Stimulated activated CD4-positive, alpha-beta T cell treated with anti-CD3 and anti-CD28 coated beads, TNF-alpha, amount 100 ng/mL, for 1 hour (primary cell): ENCODE measurements around the gene IL1R2.
"Not testable (repeated sequence)": the region's sequence is repeated elsewhere in the genome, so short reads cannot be mapped to it uniquely, and the experiment has no call there.

Source experiments
- DNase-seq, 3 donors: peaks; one replicate each; pipeline ENCODE4 v3.0.0-alpha.2; 2020; ENCODE audit warnings: low read depth in 3 of 3, low spot score in 1 of 3

Gene IL1R2

DNA sequence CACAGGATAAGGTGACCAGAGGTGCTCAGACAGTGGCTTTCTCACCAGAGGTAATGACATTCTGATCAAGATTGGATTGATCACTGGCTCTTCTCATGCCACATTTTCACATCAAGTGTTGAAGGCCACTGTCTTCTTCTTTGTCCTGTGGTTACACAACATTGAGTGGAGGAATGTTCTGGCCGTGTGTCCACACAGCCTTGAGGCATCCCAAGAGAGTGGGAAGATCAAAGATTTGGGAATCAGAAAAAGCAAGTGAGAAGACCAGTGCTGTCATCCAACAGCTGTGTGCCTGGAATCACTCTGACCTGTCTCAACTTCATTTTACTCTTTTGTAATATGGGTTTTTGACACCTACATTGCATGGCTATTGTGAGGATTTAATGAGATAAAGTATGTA, 67.4 kb downstream of the IL1R2 start:
- no peak for DNase-seq

DNA sequence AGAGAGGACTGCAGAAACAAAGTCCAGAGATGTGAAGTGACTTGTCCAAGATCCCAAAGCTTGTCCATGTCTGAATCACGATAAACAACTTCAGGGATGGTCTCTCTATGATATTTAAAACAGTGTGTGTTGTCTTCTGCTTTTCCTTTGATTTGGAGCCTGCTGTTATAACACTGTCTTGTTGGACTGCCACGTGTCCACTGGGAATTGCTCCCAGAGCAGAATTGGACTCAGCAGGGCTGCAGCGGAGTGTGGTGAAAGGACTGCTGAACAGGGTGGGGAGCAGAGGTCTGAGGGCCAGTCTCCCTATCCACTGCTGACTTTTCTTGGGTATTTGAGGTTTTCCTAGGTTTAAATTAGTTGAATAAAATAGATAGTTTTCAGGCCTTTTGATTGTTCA, 68.3 kb downstream of the IL1R2 start:
- DNase-seq = no peak

DNA sequence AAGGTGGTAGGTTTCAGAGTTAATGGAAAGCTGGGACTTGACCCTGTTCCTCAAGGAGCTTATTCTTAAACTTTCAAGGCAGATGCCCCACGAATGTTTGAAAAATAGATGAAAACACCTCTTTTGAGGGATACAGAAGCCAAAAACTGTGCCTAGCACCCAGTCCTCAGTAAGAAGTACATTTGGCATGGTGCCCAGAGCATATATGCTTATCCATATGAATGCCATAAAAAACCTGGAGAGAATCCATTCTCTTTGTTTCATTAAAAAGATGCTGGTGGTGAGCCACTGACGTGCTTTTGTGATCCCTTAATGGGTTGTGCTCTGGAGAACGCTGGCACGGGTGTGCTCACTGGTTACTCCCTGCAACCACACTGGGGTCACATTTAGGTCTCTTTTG, 69.0 kb downstream of the IL1R2 start:
- DNase-seq = no peak

DNA sequence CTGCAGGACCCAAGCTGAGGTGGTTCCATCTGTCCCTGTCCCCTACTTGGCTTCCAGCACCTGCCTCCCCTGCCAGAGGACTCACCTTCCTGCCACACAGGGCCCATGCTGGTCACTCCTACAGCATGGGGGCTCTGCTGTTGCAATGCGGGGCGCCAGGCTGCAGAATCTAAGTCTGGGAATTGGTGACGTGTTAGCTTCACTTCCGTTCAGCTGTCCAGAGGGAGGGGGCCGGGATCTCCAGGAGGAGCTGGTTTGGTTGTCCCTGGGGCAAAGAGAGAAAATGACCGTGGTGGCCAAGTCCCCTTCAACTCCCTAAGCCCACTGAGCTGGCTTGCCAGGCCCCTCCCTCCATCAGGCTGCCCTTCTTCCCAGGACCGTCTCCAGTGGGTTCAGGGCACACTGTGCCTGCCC, 69.5 kb downstream of the IL1R2 start:
- no peak for DNase-seq

DNA sequence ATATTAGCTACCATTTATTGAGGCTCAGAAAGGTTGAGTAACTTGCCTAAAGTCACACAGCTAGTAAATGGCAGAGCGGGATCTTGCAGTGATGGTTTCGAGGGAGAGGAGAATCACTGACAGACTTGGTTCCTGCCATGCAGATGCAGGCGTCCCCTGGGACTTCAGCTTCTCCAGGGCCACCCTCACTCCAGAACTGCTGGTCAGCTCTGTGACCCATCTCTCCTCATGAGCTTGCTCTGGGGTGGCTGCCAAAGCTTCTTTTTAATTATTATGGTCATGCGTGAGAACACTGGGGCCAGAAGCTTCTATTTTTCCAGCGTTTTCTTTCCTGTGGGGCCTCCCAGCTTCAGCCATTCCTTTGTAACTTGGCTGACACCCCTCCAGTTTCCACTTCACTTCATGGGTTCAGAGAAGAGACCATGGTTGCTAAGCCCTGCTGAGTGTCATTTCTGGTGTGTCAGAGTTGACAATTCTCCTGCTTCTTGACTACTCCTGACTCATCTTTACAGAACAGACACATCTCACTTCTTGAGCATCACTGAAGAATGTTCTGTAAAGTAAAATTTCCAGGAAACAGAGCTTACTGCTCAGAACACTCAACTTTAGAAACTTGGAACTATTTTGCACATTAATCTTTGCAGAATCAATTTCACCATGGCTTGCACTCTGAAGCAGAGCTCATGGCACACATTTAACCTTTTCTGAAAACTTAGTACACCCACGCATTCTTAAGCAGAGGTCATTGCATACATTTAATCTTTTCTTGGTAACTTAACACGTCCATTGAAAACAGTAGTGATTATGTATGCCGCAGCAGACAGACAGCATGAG, 70.4 kb downstream of the IL1R2 start:
- no peak for DNase-seq

DNA sequence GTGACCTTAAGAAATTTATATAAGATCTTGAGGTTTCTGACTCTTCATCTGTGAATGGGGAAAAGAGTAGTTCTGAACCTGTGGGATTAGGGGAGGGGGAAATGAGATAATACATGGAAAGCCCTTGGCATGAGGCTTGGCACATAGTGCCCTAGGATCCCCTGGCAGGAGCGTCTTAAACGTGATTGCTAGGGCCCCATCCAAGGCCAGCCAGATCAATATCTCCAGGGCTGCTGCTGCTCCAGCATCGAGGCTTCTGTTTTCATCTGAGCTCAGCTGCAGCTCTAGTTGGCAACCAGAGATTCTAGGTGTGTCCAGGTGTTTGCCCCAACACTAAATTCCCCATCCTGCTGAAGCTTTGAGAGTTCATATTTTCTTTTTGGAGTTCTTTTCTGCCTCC, 71.0 kb downstream of the IL1R2 start:
- no peak for DNase-seq

DNA sequence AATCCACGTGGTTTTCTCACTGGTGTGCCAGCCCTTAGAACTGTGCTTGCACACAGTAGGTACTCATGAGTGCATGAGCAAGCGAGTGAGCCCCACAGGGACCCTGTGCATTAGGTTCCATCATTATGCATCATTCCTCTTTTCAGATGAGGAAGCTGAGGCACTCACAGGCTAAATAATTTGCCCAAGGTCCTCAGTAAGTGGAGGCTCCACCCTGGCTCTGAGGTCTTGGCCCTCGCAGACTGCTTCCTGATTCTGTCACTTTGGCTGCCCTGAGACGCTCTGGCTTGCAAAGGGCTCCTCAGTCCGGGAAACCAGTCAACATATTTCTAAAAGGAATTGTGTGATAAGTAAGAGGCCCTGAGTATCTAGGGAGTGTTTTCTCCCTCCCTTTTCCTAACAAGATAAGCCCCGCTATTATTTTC, 71.7 kb downstream of the IL1R2 start:
- DNase-seq = no peak

DNA sequence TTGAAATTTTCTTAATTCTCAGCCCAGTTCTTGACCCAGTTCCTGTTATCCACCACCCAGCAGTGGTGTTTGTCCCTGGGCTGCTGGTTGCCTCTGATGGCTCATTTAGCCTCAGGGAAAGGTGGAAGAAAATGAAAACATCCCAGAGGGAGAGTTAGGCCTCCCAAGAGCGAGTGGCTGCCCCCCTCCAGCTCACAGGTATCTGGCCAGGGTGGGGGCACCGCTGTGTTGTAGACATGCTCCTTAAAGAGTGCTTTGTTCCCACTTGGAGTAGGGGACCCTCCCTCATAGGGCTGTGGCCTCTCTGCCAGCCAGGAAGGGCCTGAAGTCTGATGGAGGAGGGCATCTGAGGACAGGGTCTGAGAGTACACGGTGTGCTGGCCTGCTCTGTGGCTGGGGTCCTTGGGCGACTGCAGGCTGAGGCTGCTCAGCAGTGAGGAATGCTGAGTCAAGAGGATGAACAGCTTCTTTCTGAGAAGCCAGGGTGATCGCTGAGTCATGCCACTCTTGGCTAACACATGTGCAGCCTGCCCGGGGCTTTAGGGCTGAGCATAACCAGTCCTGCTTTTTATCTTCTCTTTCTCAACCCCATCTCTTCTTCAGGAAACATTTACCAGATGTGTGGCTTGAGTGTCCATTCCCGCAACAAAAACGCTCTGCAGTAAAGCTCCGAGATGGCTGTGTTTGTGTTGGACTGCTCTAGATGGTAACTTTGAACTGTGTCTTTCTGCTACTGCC, 72.3 kb downstream of the IL1R2 start:
- DNase-seq = peak in 1 of 3 donors; percentile 18

DNA sequence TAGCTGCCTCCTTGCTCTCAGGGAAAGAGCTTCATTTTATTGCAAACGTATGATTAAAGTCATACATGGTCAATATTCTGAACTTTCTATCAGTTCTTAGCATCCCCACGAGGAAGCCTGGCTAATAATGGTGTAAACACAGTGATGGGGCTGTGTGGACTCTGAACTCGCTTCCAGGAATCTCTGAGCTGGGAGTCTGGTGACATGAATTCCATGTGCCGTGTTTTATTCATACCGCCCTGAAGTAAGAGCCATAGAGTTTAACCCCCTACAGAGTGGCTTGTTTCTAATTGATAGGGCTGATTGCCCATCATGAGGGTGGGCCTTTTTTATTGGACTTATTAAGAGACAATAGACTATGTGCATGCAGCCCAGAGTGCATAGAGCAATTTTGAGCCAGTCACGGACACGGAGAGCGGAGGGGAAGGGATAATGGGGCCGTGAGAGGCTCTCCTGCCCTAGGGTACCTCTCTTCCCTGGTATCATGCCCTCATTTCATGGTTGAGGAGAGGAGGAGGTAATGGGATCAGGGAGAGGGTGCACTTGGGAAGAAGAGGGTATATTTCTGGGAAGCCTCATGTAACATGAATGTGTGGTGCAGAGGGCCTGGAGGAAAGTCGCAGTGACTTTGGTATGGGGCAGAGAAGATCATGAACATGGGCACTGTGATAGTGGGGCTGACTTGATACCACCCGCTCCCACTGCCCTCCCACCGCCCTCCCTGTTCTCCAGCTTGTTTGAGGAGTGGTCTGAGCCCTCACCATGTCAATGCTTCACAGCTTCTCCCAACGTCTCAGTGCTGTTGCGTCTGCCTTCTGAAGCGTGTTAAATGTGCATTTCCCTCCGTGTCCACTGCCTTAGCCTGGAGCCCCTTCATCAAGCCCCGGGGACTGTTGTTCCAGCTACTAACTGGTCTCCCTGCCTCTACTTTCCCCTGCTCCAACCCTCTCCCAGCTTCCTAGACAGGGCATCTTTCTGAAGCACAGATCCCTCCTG, 73.2 kb downstream of the IL1R2 start:
- DNase-seq = no peak

DNA sequence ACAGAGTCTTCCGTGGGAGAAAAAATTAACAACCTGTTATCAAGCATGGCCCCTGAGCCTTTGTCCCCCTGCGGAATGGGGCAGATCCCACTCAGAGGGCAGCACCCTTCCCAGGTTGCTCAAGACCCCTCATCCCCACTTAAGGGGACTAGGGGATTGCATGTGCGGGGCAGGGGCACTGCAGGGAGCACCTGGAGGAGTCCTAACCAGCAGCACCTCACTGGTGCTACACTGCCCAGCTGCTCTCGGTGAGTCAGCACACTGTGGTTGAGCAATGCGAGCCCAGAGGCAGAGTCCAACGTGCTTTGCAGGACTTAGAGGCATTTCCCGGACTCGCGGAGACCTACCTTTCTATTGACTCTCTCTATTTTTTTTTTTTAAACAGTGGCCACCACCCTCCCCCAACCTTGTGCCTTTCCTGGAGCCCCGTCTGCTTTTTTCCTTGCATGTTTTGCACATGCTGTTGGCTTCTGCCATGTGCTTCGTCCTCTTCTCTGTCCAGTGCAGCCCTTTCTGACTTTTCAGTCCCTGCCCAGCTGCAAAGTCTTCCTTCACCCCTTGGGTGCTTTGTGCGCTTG, 74.0 kb downstream of the IL1R2 start:
- no peak for DNase-seq

DNA sequence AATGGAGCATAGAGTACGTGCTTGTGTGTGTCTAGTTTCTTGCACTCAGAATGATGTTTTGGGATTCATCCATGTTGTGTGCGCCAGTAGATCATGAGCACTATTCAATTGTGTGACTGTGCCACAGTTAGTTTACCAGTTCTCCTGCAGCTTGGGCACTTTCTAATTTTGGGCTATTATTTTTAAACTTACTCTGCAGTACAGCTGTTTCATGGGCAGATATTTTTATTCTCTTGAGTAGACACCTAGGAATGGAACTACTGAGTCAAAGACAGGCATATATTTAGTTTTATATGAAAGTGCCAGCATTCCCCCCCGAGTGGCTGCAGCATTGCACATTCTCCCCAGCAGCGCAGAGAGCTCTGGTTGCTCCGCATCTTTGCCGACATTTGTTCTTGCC, 74.8 kb downstream of the IL1R2 start:
- no peak for DNase-seq

DNA sequence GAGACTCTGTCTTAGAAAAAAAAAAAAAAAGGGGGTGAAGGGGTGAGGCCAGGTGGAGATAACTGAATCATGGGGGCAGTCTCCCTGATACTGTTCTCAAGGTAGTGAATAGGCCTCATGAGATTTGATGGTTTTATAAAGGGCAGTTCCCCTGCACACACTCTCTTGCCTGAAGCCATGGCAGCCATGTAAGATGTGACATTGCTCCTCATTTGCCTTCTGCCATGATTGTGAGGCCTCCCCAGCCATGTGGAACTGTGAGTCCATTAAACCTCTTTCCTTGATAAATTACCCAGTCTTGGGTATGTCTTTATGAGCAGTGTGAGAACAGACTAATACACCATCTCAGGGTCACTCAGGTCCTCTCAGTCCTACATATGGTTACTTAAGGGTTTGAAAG, 76.4 kb downstream of the IL1R2 start:
- not testable (repeated sequence) for DNase-seq

DNA sequence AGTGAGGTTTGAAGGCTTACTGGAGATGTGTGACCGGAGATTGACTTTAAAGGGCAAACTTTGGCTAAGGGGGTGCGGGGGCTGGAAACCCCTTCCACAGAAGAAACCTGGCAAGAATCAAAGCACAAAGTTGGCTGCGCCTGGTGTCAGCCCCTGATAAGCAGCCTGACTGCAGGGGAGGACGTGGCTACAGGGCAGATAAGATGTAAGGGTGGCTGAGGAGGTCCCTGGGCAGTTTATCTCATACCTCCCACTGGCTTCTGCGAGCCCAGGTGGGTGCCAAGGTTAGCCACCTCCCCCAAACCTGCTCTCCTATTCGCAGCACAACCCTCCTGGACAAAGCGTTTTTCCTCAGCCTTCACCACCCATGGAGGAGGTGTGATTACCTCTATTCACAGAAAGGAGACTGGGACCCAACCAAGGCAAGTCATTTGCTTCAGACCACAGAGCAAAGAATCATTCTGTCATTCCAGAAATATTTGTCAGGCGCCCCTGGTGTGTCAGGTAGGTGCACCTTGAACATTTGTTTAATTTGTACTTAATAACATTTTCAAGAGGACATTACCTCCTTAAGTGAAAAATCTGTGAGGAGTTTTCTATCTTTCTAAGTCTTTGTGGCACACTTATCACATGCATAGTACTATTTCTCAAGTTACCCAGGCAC, 77.7 kb downstream of the IL1R2 start:
- DNase-seq = no peak

DNA sequence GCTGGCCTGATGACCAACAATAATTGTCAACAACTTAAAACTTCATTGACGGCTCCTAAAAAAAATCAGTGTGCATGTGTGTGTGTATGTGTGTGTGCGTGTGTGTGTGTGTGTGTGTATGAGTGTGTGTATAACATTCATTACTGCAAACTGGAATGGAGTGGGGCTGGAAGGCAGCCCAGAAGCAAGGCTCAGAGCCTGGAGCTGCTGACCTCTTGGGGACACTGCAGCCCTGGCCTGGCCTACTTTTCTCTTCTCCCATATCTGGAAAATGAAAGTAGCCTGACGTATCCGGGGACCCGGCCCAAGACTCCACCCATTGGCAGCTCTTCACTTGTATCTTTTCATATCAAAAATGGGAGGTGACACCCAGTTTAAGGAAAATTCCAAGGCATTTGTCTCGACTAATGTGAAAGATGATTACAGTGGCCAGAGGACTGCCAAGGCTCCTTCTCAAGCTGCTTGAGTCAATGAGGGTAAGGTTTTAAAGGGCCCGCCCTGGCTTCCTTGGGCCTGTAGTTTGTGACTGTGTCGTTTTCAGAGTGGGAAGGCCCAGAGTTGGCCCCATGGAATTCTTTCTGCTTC, 78.4 kb downstream of the IL1R2 start:
- DNase-seq = no peak

DNA sequence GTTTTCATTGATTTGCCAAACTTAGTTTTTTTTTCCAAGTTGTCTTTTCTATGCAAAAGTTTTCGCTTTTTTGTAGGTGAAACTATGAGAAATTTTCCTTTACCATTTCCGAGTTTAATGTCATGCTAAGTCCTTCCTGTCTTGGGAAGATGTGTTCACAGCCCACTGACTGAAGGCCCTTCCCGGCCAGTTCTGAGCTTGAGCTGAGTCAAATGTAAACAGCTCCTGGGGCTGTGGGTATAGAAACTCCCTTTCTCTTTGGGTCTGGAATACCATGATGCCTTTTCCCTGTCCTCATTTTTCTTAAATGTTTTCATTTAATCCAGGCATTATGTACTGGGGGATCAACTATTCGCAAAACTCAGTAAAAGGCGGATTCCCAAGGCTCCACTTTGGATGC, 81.0 kb downstream of the IL1R2 start:
- no peak for DNase-seq

DNA sequence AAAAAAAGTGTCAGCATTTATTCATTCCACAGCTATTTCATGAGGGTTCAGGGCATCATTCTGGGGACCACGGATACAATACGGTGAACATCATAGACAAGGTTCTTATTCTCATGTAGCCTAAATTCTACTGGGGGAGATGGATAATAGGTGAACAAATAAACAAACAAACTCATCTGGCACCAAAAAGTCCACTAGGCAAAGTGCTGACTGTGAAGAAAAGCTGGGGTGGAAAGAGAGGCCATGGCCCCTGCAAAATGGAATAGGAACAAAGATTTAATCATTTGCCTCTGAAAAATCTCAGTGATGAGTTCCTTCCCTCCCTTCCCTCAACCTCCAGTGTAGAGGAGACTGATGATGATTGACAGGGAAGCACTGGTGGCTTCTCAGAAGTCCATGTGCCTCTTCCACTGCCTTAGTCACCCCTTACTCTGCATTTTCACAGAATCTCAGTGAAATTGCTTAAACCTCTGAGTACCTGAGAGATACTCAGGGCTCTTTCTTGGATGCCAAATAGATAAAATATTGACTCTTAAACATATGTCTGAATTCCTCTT, 81.5 kb downstream of the IL1R2 start:
- DNase-seq = no peak

DNA sequence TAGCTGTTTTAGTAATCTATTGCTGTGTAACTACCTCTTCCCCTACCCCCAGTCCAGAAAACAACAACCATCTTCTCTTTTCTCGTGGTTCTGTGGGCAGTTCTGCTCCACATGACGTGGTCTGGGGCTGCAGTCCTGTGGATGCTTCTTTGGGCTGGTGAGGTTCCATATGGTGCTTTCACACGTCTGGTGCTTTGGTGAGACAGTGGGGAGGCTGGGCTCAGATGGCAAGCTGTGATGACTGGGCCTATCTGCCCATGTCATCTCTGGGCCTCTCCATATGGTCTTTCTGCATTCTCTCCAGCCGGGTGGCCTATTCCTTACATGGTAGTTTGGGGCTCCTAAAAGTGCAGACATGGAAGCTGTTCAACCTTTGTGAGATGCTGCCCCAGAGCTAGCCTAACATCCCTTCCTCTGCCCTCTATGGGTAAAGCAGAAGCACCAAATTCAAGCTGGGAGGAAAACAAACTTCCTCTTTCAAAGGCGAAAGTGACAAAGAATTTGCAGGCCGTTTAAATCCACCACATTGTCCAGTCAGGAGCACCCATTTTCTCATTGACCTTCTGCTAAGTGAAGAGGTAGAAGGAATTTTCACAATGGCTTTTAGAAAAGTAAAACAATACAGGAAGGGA, 82.5 kb downstream of the IL1R2 start:
- no peak for DNase-seq

DNA sequence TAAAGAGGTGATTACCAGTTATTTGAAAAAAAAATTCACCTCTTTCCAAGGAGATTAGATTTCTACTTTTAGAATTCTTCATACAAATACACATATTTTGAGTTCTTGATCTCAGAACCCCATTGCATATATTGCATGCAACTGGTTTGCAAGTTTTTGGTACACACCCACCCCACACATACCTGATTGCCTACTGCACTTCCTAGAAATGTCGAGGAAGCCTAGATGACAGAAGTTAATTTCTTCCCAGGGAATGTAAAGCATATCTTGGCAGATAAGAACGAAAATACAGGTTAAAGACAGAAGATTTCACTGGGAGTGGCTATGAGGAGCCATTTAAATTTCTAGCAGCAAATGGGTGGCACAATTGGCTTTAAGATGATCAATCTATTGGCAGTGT, 83.7 kb downstream of the IL1R2 start:
- no peak for DNase-seq

DNA sequence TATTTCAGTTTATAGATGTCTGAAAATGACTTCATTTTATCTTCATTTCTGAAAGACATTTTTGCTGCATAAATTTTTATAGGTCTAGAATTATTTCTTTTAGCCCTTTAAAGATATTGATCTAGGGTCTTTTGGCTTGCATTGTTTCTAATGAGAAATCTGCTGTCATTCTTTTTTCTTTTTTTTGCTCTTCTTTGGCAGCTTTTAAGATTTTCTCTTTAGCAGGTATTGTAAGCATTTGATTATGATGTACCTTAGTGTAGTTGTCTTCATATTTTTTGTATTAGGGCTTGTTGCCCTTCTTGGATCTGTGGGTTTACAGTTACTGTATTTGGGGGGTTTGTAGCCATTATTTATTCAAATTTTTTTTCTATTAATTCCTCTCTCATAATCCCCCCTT, 84.8 kb downstream of the IL1R2 start:
- no peak for DNase-seq
